ENCODE measurements around the gene CHCHD6.

DNA sequence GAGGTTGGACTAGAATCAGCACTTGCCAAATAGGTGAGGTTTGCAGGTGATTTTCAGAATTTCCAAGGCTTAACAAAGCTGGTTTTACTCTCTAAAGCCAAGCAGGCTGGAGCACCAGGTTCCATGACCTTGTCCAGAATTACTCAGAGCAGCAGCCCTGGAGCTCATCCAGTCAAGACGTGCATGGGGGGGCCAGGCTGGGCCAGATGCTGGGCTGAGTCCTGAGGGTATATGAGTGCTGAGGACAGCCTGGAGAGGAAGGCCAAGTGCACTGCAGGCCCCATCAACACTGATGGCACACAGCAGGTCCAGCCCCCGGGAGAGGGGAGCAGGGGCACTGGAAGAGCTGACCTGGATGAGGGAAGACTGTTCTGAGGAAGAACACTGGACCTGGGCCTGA, 46.1 kb upstream of the CHCHD6 start:
- TF ChIP-seq, protein P1, sequence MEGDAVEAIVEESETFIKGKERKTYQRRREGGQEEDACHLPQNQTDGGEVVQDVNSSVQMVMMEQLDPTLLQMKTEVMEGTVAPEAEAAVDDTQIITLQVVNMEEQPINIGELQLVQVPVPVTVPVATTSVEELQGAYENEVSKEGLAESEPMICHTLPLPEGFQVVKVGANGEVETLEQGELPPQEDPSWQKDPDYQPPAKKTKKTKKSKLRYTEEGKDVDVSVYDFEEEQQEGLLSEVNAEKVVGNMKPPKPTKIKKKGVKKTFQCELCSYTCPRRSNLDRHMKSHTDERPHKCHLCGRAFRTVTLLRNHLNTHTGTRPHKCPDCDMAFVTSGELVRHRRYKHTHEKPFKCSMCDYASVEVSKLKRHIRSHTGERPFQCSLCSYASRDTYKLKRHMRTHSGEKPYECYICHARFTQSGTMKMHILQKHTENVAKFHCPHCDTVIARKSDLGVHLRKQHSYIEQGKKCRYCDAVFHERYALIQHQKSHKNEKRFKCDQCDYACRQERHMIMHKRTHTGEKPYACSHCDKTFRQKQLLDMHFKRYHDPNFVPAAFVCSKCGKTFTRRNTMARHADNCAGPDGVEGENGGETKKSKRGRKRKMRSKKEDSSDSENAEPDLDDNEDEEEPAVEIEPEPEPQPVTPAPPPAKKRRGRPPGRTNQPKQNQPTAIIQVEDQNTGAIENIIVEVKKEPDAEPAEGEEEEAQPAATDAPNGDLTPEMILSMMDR (IDR thresholded peaks at IDR 0.05), result no peak
- no peak for TF ChIP-seq POLR2A (IDR thresholded peaks at IDR 0.05)
